GM18907 (cell line): ENCODE results near the gene TGFBR3.
A peak's percentile ranks its signal among the peaks of the same experiment; 100 is the strongest.

Source experiments
- ATAC-seq: cut with Tn5 transposase; IDR thresholded peaks from one replicate; pipeline ENCODE4 v1.9.1; 2021; ENCODE audit warnings: mild to moderate bottlenecking, moderate library complexity; ENCODE audit not compliant: unreplicated experiment

TGFBR3 gene

DNA sequence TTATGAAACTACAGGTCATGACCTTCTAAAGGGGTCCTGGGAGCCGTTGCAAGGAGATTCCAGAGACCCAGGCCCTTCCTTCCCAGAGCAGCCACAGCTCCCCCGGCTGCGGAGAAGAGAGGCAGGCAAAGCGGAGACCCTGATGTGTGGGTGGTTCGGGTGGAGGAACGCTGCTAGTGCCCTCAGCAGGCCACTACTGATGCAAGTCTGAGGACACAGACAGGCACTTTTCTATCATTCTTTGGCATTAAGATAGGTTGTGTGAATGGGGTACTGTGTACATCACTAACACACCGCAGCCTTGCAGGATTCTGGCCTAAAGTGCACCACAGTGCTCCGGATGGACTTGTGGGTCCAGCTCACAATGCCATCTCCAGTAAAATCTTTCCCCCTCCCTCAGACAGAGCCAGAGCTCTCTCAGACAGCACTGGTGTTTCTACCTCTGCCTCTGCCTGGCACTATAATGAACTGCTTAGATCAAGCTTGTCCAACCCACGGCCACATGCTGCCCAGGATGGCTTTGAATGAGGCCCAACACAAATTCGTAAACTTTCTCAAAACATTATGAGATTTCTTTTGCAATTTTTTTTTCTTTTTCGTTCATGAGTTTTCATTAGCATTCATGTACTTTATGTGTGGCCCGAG lies 121.4 kb downstream of the TGFBR3 start:
- no peak for ATAC-seq

- no peak for ATAC-seq
Observed at GRCh38 chr1:91763252-91763651, 122.7 kb downstream of the TGFBR3 start.

- no peak for ATAC-seq
Observed at GRCh38 chr1:91761295-91761721, 124.6 kb downstream of the TGFBR3 start.

DNA sequence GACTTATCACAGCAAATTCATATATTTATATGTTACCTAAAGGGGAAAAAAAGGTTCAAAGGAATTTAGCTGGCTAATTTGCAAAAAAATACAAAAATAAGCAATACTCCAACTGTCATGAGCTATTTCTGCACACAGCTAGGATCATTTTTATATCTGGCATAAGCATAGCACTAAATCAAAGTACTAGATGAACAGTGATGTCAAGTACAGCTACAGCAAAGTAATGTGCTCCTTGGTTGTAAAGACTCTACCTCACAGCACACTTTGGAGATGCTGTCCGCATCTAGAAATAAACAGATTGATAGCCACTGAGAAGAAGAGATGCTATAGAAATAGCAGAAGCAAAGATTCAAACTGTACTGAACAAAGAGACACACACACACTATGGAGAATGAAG lies 125.4 kb downstream of the TGFBR3 start:
- no peak for ATAC-seq

DNA sequence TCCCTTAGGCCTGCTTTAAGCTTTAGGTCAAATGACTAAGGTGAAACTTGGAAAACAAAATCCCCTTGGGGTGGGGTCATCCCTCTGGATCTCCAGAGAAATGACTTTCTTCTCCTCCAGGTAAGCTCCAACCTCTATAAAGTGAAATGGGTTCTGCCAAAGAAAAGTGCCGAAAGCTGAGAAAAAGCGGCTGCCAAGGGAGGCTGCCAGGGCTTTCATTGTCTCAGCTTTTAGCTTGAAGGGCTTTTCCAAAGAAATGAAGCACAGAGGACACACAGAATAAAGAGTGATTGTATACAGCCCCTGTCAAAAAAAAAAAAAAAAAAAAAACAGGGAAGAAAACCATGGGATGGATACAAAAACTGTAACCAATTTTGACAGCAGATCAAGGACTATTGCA lies 126.9 kb downstream of the TGFBR3 start:
- no peak for ATAC-seq

DNA sequence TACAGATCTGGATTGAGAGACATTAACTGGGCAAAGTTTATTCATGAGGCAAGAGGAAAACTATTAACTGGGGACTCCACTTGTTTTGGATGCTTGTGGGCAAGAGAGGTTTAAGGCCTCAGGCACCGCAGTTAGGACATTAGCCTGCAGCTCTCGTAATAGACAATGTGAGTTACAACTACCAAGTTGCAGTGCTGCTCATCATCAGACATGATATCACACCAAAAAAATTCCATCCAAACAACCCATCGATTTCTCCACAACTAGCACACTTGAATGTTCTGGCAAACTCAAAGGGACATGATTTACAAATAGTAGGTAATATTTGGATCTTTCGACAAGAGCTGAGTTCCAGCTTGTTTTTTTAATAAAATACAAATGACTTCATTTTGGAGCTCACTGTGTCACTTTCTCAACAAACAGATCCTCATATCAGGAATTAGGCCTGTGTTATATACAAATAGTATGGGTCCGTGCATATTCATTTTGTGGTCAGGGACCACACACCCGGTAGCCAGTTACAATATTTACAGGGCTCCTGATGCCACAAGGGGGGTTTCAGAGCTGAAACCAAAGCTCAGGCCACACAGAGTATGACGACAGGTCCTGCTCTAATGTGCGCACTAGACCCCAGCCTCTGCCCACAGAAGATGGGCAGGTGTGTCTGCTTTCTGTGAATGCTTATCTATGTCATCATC lies 128.0 kb downstream of the TGFBR3 start:
- ATAC-seq, result no peak

- ATAC-seq, result no peak
Observed at GRCh38 chr1:91755702-91756287, 130.2 kb downstream of the TGFBR3 start.

DNA sequence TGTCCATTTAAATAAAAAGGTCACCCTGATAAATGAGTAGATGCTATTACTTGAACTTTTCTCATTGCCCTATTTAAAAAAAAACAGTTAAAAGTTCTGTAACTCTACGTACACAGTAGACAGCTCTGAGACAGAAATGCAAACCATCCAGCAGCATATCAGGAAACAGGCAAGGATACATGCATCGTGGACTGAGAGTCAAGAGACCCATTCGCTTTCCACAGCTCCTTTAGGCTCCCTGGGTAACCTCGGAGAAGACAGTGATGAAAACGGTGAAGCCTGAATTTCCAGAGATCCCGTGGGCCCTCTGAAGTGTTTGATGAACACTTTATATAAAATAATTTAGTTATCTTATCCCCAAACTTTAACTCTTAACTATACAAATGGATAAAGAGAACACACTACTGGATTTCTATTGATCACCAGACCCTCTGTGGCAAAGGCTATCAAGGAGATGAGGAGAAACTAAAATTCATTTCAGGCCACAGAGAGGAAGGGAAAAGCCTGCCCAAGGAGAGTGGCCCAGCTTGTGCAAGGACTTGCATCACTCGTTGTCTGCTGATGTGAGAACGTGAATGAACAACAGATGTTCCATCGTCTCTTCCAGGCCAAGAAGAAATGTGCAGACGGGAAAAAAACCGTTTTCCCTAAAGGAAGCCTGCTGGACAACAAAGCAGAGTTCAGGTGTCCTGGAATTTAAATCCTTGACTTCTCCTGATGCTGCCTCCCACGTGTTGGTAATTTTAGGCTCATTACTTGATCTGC lies 131.0 kb downstream of the TGFBR3 start:
- ATAC-seq, result no peak

- ATAC-seq, result no peak
Observed at GRCh38 chr1:91754348-91754747, 131.6 kb downstream of the TGFBR3 start.

DNA sequence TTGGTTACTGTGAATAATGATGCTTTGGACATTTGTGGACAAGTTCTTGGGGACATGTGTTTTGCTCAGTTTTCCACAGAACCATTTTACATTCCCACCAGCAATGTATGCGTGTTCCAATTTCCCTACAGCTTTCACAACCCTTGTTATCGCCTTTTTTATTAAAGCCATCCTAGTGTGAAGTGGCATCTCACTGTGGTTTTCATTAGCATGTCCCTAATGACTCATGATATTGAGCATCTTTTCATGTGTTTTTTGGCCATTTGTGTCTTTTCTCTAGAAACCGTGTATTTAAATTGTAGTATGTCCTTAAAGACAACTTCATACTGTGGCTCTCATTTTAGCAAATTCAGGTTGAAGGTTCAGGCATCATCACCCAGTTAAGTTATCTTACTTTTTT lies 132.1 kb downstream of the TGFBR3 start:
- no peak for ATAC-seq

DNA sequence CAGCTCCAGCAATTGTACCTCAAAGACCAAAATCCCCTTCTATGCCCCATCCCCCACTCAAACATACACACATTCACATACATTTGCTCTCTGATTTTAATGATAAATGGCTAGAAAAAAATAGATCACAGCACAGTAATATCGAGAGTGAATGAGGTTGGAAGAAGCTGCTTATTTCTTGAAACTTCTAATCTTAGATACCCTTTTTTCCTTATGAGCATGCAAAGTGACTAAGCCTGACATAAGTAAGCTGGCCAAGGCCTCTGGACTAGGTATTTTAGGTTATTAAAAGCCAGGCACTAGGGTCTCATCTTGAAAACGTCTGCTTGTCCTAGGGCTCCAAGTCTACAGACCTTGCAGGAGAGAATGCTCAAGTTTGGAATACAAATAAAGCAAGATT lies 133.6 kb downstream of the TGFBR3 start:
- ATAC-seq, result peak; percentile 71

DNA sequence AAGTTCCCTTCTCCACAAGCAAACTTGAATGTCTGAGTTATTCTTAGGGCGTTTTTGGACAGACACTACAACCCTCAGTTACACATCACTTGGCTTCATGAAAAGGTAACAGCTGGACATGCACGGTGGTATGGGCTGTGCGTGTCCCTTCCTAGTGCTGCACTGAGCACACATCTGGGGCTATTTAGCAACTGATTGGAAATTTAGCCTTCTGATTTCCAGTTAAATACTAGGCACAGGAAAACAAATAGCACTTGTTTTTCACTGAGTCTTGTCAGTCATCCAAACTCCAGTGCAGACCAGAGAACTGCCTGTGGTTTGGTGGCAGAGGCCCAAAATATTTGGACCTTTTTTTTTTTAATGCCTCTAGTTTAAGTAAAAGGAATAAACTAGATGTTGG lies 134.7 kb downstream of the TGFBR3 start:
- no peak for ATAC-seq

DNA sequence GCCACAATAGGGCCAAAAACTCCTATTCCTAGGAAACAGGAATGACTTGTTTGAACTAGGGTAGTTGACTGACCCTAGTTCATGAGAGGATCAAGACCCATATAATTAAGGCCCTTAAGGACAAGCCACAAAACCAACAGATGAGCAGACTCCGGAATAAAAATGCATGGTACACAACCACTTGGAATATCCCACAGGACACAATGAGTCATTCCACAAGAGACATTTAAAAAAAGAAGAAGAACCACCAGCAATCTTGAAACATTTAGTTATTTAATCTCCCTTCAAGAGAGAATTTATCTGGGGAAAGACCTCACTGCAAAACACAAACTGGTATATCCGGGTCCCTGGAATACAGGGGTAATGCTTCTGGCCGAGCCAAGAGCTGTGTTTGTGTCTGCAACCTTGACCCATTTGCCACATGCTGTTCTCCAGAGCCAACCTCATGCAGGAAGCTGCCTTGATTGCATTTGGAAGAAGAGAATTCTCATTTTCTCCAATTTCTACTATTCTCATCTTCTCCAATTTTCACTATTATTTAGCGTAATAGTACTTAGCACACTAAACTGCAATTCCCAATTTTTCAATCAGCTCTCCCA lies 135.5 kb downstream of the TGFBR3 start:
- no peak for ATAC-seq

GRCh38 chr1:91749788-91750231 lies 136.1 kb downstream of the TGFBR3 start:
- no peak for ATAC-seq

DNA sequence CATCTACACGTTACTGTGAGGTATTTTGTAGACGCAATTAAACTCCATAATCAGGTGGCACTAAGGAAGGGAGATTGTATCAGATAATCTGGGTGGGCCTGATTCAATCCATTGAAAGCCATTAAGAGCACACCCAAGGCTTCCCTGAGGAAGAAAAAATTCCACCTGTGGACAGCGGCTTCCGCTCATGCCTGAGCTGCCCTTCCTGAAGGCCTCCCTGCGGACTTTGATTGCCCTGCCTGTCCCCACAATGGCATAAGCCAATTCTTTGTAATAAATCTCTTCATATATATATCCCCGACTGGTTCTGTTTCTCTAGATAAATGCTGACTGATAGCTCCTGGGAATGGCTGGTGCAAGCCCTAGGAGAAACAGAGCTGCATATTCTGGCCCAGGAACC lies 138.3 kb downstream of the TGFBR3 start:
- no peak for ATAC-seq

- no peak for ATAC-seq
Observed at GRCh38 chr1:91746728-91747338, 139.1 kb downstream of the TGFBR3 start.

DNA sequence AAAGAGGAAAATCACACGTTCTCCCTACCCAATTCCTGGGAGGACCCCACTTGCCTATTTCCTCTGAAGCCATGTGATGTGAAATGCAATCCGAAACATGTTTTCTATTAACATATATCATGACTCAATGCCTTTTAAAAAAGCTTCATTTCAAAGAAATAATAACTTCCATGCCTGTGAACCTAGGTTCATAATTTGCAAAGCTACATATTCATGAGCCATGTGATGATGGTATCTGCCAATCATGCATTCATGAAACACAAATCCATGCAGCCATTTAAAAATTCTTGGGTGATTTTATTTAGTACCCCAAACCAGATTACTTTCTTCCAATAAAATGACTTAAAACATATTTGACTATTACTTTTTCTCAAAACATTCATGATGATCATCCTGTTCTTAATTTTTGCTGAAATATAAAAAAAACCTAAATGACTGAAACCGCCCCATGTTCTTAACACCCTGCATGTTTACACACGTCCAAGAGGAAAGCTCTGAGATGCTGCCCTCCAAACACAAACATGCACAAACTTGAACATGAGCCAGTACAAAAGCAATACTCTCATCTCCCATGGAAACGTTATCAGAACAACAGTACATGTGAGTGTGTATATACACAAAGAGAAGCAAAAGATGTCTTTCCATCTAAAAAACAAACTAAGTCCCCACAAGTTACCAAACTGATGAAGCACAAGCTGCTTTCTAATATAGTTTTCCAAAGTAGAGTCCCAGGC lies 140.1 kb downstream of the TGFBR3 start:
- no peak for ATAC-seq

DNA sequence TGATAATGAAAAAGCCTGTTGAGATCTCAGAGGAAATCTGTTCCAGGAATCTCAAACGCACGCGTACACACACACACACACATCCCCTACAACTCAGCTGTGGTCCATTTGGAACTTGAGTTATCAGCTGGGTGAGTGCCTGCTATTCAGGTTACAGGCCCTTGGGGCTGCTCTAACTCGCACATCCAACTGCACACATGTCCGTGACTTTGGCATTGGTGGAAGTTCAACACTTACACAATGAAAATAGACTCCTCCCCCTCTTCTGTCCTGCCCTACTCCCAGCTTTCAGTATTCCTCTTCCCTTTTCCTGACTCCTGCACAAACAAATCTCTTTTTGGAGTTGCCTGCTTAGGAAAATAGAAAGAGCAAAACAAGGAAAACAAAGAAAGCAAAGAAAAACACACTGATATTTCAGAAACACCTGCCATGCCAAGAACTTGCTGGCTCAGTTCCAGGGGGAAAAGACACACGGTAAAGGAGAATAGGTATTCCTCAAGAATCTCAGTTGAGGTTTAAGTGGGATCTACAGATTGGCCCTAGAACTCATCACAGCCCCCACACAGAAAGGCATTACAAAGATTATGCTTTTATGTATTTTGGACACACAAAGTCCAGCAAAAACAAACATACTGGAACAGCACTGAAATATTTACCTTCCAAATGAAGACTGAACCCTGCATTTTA lies 140.9 kb downstream of the TGFBR3 start:
- no peak for ATAC-seq

DNA sequence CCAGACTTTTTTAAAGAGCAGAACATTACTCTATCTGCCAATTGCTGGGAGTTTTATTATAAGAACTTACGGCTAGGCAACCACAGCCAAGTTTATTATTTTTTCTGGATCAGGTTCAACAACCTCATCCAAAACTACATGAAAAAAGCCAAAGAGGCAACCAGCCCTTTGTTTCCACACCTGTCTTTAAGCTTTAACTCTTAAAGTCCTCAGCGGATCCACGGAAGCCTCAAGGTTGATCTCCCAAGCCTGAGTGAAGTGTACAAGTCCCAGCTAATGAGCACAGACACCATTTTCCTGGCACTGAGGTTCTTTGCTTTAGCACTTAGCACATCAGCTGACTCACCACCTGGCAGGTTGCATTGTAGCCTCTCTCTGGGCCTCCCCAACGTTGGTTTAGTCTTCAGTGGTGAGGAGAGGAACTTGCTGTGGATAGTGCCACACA lies 143.1 kb downstream of the TGFBR3 start:
- no peak for ATAC-seq
